WTC11 (cell line): ENCODE data around the gene RASGRF2. TPM values are rescaled to one million over a fixed set of nuclear protein-coding genes. Genes with fewer than 3 reads are reported as not detected.

Experiments used
- ATAC-seq: fragments of 200-7000 bp; cut with Tn5 transposase; 2 replicates; pipeline ENCODE4 v1.10.0; 2021; ENCODE audit warnings: mild to moderate bottlenecking, moderate library complexity
- CTCF ChIA-PET: fragments of 300-600 bp; sonication (Branson Sonifier 250); formaldehyde crosslinking; loops from one replicate; lab custom pipeline; 2021; ENCODE audit warnings: antibody characterized with exemption; lab: Charles Lee
- POLR2A ChIA-PET: fragments of 350-600 bp; sonication (Branson Sonifier 250); formaldehyde crosslinking; loops from one replicate; lab custom pipeline; 2021; ENCODE audit warnings: antibody characterized with exemption; lab: Charles Lee
- DNase-seq: peaks from one replicate; pipeline ENCODE4 v3.0.0; 2021; ENCODE audit warnings: low spot score
- H3K27ac Mint-ChIP-seq: 2 replicates; pipeline ENCODE4 v1.8.0; 2021; ENCODE audit warnings: mixed read lengths
- H3K27me3 Mint-ChIP-seq: 2 replicates; pipeline ENCODE4 v1.8.0; 2021; ENCODE audit warnings: low read depth, mild to moderate bottlenecking, moderate library complexity, mixed read lengths
- H3K36me3 Mint-ChIP-seq: 2 replicates; pipeline ENCODE4 v1.8.0; 2021; ENCODE audit warnings: mixed read lengths
- H3K4me1 Mint-ChIP-seq: 2 replicates; pipeline ENCODE4 v1.8.0; 2022; ENCODE audit warnings: mixed read lengths
- H3K4me3 Mint-ChIP-seq: 2 replicates; pipeline ENCODE4 v1.8.0; 2021; ENCODE audit warnings: mild to moderate bottlenecking, moderate library complexity, mixed read lengths
- H3K9me3 Mint-ChIP-seq: 2 replicates; pipeline ENCODE4 v1.8.0; 2021; ENCODE audit warnings: mixed read lengths
- CBFB ChIP-seq: sonication (generic); formaldehyde crosslinking; IDR thresholded peaks from 2 replicates; pipeline ENCODE4 v1.8.1; 2022; ENCODE audit warnings: mild to moderate bottlenecking, low read depth, missing genetic modification reagents
- HMGA2 ChIP-seq: fragments of 250-450 bp; sonication (Bioruptor Pico); IDR thresholded peaks from 2 replicates; pipeline ENCODE4 v1.4.0; 2021; ENCODE audit warnings: mild to moderate bottlenecking, moderate library complexity
- MYBL2 ChIP-seq: sonication (generic); formaldehyde crosslinking; IDR thresholded peaks from 2 replicates; pipeline ENCODE4 v1.8.1; 2023; ENCODE audit warnings: mild to moderate bottlenecking, moderate library complexity, missing genetic modification reagents
- NR1H2 ChIP-seq: sonication (generic); formaldehyde crosslinking; IDR thresholded peaks from 2 replicates; pipeline ENCODE4 v1.9.0; 2021; ENCODE audit warnings: mild to moderate bottlenecking, moderate library complexity, missing genetic modification reagents
- PRRX2 ChIP-seq: fragments of 250-450 bp; sonication (Bioruptor Pico); IDR thresholded peaks from 2 replicates; pipeline ENCODE4 v1.8.0; 2021; ENCODE audit warnings: mild to moderate bottlenecking
- SOX15 ChIP-seq: fragments of 250-450 bp; sonication (Bioruptor Pico); IDR thresholded peaks from 2 replicates; pipeline ENCODE4 v1.9.0; 2021; ENCODE audit warnings: mild to moderate bottlenecking
- TCF7 ChIP-seq: sonication (generic); formaldehyde crosslinking; IDR thresholded peaks from 2 replicates; pipeline ENCODE4 v1.8.0; 2022; ENCODE audit warnings: mild to moderate bottlenecking, low read depth, missing genetic modification reagents, moderate library complexity
- ZNF263 ChIP-seq: sonication (generic); formaldehyde crosslinking; IDR thresholded peaks from 2 replicates; pipeline ENCODE4 v1.8.1; 2022; ENCODE audit warnings: low read depth, mild to moderate bottlenecking, moderate library complexity, missing genetic modification reagents
- total RNA-seq: library from RNA; stranded (reverse); gene quantifications from 3 replicates; pipeline ENCODE4 v1.2.3, GENCODE V29; 2021
- TF ChIP-seq, protein P1 (sequence below): sonication (generic); formaldehyde crosslinking; IDR thresholded peaks from 2 replicates; pipeline ENCODE4 v1.8.1; 2022; ENCODE audit warnings: low read depth, missing genetic modification reagents, borderline replicate concordance
- TF ChIP-seq, protein P2 (sequence below): sonication (generic); formaldehyde crosslinking; IDR thresholded peaks from 2 replicates; pipeline ENCODE4 v1.8.1; 2023; ENCODE audit warnings: mild to moderate bottlenecking, missing genetic modification reagents
- TF ChIP-seq, protein P3 (sequence below): fragments of 250-450 bp; sonication (Bioruptor Pico); IDR thresholded peaks from 2 replicates; pipeline ENCODE4 v1.8.0; 2021; ENCODE audit warnings: mild to moderate bottlenecking
- TF ChIP-seq, protein P4 (sequence below): sonication (generic); formaldehyde crosslinking; conservative IDR thresholded peaks from 2 replicates; pipeline ENCODE4 v1.8.1; 2023; ENCODE audit warnings: mild to moderate bottlenecking, low read depth, missing genetic modification reagents, moderate library complexity
- TF ChIP-seq, protein P5 (sequence below): fragments of 250-450 bp; sonication (Bioruptor Pico); IDR thresholded peaks from 2 replicates; pipeline ENCODE4 v1.9.0; 2021; ENCODE audit warnings: mild to moderate bottlenecking

RASGRF2 gene
- total RNA-seq, 1 experiment from 2014 or later = 17.6 TPM

DNA sequence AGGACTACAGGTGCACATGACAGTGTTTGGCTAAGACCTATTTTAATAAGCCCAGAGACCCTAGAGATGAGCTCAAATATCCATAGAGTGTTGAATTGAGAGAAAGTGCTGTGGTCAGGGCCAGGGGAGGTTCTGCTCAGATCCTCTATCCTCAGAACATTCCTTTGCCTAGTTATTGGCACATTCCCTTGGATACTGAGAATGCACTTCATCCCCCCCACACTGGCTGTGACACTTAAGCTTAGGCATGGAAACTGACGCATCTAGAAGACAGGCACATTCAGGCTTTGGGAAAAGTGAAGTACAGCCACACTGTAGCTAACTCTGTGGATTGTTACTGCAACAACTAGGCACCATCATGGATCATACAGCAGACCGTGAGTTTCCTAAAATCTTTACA is 27.1 kb upstream of the RASGRF2 start (continued):
- TF ChIP-seq CBFB (CRISPR knock-in tag) (no peak), TCF7 (CRISPR knock-in tag) (no peak)
- TF ChIP-seq, protein P1, sequence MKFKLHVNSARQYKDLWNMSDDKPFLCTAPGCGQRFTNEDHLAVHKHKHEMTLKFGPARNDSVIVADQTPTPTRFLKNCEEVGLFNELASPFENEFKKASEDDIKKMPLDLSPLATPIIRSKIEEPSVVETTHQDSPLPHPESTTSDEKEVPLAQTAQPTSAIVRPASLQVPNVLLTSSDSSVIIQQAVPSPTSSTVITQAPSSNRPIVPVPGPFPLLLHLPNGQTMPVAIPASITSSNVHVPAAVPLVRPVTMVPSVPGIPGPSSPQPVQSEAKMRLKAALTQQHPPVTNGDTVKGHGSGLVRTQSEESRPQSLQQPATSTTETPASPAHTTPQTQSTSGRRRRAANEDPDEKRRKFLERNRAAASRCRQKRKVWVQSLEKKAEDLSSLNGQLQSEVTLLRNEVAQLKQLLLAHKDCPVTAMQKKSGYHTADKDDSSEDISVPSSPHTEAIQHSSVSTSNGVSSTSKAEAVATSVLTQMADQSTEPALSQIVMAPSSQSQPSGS (CRISPR knock-in tag) = no peak
- TF ChIP-seq, protein P2, sequence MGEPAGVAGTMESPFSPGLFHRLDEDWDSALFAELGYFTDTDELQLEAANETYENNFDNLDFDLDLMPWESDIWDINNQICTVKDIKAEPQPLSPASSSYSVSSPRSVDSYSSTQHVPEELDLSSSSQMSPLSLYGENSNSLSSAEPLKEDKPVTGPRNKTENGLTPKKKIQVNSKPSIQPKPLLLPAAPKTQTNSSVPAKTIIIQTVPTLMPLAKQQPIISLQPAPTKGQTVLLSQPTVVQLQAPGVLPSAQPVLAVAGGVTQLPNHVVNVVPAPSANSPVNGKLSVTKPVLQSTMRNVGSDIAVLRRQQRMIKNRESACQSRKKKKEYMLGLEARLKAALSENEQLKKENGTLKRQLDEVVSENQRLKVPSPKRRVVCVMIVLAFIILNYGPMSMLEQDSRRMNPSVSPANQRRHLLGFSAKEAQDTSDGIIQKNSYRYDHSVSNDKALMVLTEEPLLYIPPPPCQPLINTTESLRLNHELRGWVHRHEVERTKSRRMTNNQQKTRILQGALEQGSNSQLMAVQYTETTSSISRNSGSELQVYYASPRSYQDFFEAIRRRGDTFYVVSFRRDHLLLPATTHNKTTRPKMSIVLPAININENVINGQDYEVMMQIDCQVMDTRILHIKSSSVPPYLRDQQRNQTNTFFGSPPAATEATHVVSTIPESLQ (CRISPR knock-in tag) = no peak

DNA sequence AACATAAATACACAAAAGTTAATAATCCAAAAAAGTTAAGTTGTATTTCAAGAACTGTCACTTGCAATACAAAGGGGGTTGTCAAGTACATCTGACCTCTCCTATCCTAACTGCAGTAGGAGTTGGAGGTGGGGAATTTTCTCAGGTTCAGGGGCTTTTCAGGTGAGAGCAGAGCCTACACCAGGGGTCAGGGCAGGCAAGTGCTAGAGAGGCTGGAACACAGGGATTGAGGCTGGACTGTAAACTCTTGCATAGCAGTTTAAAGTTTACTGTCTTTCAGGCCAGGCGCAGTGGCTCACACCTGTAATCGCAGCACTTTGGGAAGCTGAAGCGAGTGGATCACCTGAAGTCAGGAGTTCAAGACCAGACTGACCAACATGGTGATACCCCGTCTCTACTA is 25.4 kb upstream of the RASGRF2 start:
- Mint-ChIP-seq H3K4me1 (no peaks in the 10 kb centered on the region; the same call in 1 of the 2 replicates), H3K27me3 (no peaks in the 10 kb centered on the region; the same call in 1 of the 2 replicates), H3K9me3 (no peaks in the 10 kb centered on the region; the same call in 1 of the 2 replicates), H3K27ac (no peak overlapping the region), H3K4me3 (no peak overlapping the region), H3K36me3 (no peaks in the 10 kb centered on the region)
- DNase-seq (no peak), ATAC-seq (peak; percentile 81)
- ChIA-PET POLR2A (interaction anchor here (0.7 kb wide), 1 partner anchor 247 kb away, joined by 3 read pairs; no protein-coding TSS in a partner anchor), CTCF (interaction anchor here (1.5 to 2.9 kb wide), 3 partner anchors 52 to 173 kb away, joined by 4 to 25 read pairs (median 5); no protein-coding TSS in a partner anchor)
- TF ChIP-seq, protein P3, sequence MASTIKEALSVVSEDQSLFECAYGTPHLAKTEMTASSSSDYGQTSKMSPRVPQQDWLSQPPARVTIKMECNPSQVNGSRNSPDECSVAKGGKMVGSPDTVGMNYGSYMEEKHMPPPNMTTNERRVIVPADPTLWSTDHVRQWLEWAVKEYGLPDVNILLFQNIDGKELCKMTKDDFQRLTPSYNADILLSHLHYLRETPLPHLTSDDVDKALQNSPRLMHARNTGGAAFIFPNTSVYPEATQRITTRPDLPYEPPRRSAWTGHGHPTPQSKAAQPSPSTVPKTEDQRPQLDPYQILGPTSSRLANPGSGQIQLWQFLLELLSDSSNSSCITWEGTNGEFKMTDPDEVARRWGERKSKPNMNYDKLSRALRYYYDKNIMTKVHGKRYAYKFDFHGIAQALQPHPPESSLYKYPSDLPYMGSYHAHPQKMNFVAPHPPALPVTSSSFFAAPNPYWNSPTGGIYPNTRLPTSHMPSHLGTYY (CRISPR knock-in tag) = no peak
- TF ChIP-seq NR1H2 (CRISPR knock-in tag) (no peak), HMGA2 (no peak), ZNF263 (no peak), PRRX2 (CRISPR knock-in tag) (no peak)

DNA sequence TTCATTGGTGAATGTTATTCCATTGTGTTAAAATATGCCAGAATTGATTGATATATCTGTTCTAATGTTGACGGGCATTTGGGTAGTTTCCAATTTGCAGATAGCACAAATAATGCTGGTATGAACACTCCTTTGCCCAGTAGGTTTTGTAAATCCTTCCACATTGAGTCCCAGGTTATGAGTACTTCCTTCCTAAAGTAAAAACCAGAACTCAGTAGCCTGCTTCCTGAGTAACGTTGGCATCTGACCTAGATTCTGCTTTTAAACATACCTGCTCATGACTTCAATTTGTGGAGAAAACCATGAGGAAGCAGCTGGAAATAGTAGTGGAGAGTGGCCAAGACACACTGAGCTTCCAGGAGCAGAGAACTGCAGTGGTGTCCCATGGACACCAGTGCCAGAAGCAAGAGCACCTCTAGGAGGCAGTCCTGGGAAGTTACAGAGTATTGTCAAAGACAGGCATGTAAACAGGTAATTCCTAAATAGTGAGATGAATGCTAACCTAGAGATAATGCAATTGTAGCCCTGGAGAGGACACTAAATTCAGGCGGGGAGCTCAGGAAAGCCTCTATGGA is 24.3 kb upstream of the RASGRF2 start:
- DNase-seq (no peak), ATAC-seq (peak; percentile 91)
- no peaks in the 10 kb centered on the region; the same call in 1 of the 2 replicates for H3K27me3 Mint-ChIP-seq
- no peak overlapping the region for H3K4me3 Mint-ChIP-seq
- H3K4me1 Mint-ChIP-seq = no peaks in the 10 kb centered on the region; the same call in 1 of the 2 replicates
- H3K27ac Mint-ChIP-seq = peak overlapping the region; percentile 67; the same call in 1 of the 2 replicates
- H3K36me3 Mint-ChIP-seq = no peaks in the 10 kb centered on the region
- no peak for TF ChIP-seq SOX15
- TF ChIP-seq, protein P4, sequence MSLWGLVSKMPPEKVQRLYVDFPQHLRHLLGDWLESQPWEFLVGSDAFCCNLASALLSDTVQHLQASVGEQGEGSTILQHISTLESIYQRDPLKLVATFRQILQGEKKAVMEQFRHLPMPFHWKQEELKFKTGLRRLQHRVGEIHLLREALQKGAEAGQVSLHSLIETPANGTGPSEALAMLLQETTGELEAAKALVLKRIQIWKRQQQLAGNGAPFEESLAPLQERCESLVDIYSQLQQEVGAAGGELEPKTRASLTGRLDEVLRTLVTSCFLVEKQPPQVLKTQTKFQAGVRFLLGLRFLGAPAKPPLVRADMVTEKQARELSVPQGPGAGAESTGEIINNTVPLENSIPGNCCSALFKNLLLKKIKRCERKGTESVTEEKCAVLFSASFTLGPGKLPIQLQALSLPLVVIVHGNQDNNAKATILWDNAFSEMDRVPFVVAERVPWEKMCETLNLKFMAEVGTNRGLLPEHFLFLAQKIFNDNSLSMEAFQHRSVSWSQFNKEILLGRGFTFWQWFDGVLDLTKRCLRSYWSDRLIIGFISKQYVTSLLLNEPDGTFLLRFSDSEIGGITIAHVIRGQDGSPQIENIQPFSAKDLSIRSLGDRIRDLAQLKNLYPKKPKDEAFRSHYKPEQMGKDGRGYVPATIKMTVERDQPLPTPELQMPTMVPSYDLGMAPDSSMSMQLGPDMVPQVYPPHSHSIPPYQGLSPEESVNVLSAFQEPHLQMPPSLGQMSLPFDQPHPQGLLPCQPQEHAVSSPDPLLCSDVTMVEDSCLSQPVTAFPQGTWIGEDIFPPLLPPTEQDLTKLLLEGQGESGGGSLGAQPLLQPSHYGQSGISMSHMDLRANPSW (CRISPR knock-in tag) = no peak
- ChIA-PET POLR2A (no interaction called here), CTCF (interaction anchor here (0.6 to 2.9 kb wide), 11 partner anchors 8 to 916 kb away, joined by 3 to 25 read pairs (median 3); no protein-coding TSS in a partner anchor)
- no peaks in the 10 kb centered on the region; the same call in 1 of the 2 replicates for H3K9me3 Mint-ChIP-seq

DNA sequence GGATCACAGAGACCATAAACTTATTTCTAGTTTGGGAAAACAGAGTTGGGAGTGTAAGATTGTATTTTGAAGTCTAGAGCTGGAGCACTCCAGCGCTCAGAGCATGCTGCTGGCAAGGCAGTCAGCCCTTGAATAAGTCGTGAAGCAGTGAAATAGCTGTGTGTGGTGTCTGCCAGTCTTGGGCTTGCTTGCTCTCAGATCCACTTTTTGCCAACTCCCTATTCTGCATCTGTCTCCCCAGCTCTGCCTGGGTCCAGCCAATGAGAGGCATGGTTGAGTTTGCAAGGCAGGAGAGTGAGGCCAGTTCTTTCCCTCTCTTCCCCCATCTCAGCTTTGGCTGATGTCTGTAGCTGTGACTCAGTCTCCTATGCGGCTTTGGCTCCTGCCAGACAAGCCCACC is 23.3 kb upstream of the RASGRF2 start:
- POLR2A ChIA-PET = no interaction called here
- TF ChIP-seq, protein P5, sequence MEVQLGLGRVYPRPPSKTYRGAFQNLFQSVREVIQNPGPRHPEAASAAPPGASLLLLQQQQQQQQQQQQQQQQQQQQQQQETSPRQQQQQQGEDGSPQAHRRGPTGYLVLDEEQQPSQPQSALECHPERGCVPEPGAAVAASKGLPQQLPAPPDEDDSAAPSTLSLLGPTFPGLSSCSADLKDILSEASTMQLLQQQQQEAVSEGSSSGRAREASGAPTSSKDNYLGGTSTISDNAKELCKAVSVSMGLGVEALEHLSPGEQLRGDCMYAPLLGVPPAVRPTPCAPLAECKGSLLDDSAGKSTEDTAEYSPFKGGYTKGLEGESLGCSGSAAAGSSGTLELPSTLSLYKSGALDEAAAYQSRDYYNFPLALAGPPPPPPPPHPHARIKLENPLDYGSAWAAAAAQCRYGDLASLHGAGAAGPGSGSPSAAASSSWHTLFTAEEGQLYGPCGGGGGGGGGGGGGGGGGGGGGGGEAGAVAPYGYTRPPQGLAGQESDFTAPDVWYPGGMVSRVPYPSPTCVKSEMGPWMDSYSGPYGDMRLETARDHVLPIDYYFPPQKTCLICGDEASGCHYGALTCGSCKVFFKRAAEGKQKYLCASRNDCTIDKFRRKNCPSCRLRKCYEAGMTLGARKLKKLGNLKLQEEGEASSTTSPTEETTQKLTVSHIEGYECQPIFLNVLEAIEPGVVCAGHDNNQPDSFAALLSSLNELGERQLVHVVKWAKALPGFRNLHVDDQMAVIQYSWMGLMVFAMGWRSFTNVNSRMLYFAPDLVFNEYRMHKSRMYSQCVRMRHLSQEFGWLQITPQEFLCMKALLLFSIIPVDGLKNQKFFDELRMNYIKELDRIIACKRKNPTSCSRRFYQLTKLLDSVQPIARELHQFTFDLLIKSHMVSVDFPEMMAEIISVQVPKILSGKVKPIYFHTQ (CRISPR knock-in tag) = no peak
- TF ChIP-seq TCF7 (CRISPR knock-in tag) = no peak
- TF ChIP-seq, protein P4 (CRISPR knock-in tag) = no peak
- TF ChIP-seq MYBL2 (CRISPR knock-in tag) = no peak

More for the DNA sequence above, 23.3 kb upstream of the RASGRF2 start:
- CTCF ChIA-PET = interaction anchor here (0.9 to 2.9 kb wide), 5 partner anchors 16 to 245 kb away, joined by 3 to 25 read pairs (median 3); no protein-coding TSS in a partner anchor
- no peak for DNase-seq
- ATAC-seq = no peak
- no peak overlapping the region for H3K27ac Mint-ChIP-seq
- H3K9me3 Mint-ChIP-seq = no peaks in the 10 kb centered on the region; the same call in 1 of the 2 replicates
- H3K4me1 Mint-ChIP-seq = no peaks in the 10 kb centered on the region
- no peaks in the 10 kb centered on the region for H3K36me3 Mint-ChIP-seq
- no peak overlapping the region for H3K4me3 Mint-ChIP-seq
- no peaks in the 10 kb centered on the region; the same call in 1 of the 2 replicates for H3K27me3 Mint-ChIP-seq
